ENCODE results near the gene ALKBH7. TPM values are rescaled to one million over a fixed set of nuclear protein-coding genes. Genes with fewer than 3 reads are reported as not detected.

ALKBH7 gene
- total and polyA plus RNA-seq, 5 donors from 2014 or later = 47.4 to 102 (median 90.7) TPM

DNA sequence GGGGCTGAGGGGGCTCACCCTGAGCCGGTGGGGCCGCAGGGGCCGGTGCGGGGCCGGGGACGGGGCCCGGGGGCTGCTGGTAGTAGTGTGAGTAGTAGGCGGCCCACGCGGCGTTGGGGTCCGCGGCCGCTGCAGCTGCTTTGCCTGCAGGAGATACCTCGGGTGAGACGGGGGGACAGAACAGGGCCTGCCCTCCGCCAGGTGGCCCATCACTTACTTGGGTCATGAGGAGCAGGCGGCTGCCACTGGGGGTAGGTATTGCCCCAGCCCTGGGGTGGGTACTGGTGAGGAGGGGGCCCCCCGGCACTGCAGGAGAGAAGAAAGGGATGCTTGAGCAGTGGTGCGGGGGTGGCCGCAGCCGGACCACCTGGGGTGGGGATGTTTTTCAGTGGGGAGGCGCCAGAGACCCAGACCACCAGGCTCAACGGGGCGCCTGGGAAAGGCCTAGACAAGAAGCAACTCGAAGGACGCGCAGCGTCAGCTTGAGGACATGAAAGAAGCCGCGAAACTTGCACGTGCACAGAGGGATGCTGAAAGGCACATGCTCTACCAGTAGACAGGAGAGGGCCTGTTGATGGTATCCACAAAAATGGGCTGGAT, 43.1 kb downstream of the ALKBH7 start:
- Histone ChIP-seq H3K4me3 (ENCODE audit: low read depth, low read length) (no peak overlapping the region), H3K4me1 (ENCODE audit: control insufficient read depth, insufficient read depth, low read length, poor library complexity, severe bottlenecking) (no peaks in the 10 kb centered on the region), H3K27ac (ENCODE audit: insufficient read depth, low read length, poor library complexity, severe bottlenecking) (no peak overlapping the region), H3K9me3 (ENCODE audit: control insufficient read depth in 2 of 2, low read length in 2 of 2) (no peaks in the 10 kb centered on the region), H3K27me3 (ENCODE audit: control insufficient read depth, insufficient read depth, low read length) (no peaks in the 10 kb centered on the region), H3K36me3 (ENCODE audit: control insufficient read depth, insufficient read depth, low read length) (peaks cover 61% of the 10 kb centered on the region)
- peaks cover 11% of the 10 kb centered on the region for H3K36me3 Mint-ChIP-seq
- no peak for ATAC-seq (ENCODE audit: low read depth in 2 of 2)
- no peak overlapping the region for H3K27ac Mint-ChIP-seq
- peaks cover 0 to 4% (median 0%) of the 10 kb centered on the region in 4 donors for H3K4me1 Mint-ChIP-seq
- H3K27me3 Mint-ChIP-seq = no peaks in the 10 kb centered on the region
- no peak overlapping the region for H3K4me3 Mint-ChIP-seq
- no peak for DNase-seq
- H3K9me3 Mint-ChIP-seq = no peaks in the 10 kb centered on the region

DNA sequence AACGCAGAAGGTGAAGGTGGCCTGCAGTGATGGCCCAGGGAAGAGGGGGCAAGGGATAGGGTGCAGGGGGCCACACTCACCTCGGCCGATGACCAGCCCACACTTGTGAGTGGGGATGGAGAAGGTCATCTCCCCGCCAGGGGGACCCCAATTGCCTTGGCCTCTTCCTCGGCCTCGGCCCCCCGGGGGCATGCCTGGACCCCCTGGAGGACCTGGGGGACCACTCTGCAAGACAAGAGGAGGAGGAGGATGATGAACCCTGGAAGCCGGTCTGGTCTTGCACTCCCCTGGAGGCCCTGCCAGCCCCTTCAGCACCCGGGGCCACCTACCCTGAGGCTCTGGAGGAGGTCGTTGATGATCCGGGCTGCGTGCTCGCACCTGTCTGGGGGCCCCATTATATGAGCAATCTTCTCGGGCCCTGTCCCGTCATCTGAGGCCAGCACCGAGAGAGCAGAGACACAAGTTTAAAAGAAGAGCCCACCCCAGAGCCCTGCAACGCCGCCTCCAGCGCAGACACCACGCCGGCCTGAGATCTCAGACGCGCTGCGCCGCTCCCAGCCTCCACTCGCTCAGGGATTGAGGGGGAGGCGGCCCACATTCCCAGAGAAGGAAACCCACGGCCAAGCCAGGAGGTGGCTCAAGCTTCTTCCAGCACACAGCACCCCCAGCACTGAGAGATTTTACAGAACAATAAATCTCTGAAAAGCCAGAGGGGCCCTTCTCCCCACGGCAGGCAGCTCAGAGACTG, 44.2 kb downstream of the ALKBH7 start:
- peaks cover 72% of the 10 kb centered on the region for H3K36me3 ChIP-seq (ENCODE audit: control insufficient read depth, insufficient read depth, low read length)
- no peak overlapping the region for H3K27ac ChIP-seq (ENCODE audit: insufficient read depth, low read length, poor library complexity, severe bottlenecking)
- no peaks in the 10 kb centered on the region for H3K9me3 Mint-ChIP-seq
- no peaks in the 10 kb centered on the region for H3K9me3 ChIP-seq (ENCODE audit: control insufficient read depth in 2 of 2, low read length in 2 of 2)
- no peak overlapping the region for H3K27ac Mint-ChIP-seq
- H3K4me1 ChIP-seq (ENCODE audit: control insufficient read depth, insufficient read depth, low read length, poor library complexity, severe bottlenecking) = peaks cover 5% of the 10 kb centered on the region
- H3K27me3 ChIP-seq (ENCODE audit: control insufficient read depth, insufficient read depth, low read length) = no peaks in the 10 kb centered on the region
- no peak for ATAC-seq (ENCODE audit: low read depth in 2 of 2)
- DNase-seq = no peak
- H3K4me1 Mint-ChIP-seq = peaks cover 0 to 10% (median 1%) of the 10 kb centered on the region in 4 donors
- H3K4me3 ChIP-seq (ENCODE audit: low read depth, low read length) = no peak overlapping the region
- no peaks in the 10 kb centered on the region for H3K27me3 Mint-ChIP-seq
- peaks cover 12% of the 10 kb centered on the region for H3K36me3 Mint-ChIP-seq
- no peak overlapping the region for H3K4me3 Mint-ChIP-seq

DNA sequence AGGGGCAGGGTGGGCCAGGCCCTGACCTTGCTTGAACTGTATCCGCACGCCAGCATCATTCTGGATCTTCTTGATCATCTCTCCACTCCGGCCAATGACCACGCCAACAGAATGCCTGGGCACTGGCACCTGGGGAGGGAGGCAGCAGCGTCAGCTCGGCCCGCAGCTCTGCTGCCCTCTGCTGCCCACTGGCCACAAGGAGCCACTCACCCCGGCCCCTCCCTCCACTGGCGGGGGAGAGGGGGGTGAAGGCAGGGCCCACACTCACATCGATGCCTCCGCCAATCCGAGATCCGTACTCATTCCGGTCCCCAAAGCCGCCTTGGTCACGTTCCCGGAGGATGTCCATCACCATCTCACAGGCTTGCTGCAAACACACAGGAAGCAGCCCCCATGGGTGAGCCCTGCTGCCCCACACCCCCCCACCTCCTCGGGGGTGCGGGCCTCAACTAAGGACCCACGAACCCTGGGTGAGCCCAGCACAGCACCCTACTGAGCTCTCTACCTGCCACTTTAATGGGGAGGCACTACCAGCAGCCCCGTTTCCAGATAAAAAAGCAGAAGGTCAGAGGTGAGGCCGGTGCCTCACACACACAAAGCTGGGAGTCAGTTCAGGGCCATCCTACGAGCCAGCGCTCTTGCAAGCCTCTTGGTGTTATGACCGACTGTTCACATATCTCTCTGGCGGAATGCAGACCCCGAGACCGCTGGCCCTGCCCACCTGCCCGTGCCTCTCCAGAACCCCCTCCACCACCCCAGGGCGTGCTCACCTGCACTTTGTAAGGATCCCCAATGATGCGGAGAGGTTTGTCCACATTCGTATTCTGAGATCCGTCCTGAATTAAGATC, 45.3 kb downstream of the ALKBH7 start:
- Mint-ChIP-seq H3K4me1 (peaks cover 0 to 21% (median 11%) of the 10 kb centered on the region in 4 donors), H3K27me3 (no peaks in the 10 kb centered on the region), H3K36me3 (peaks cover 15% of the 10 kb centered on the region), H3K4me3 (peak overlapping the region in 1 of 4 donors; percentile 52), H3K9me3 (no peaks in the 10 kb centered on the region), H3K27ac (no peak overlapping the region)
- ATAC-seq (ENCODE audit: low read depth in 2 of 2) (no peak), DNase-seq (no peak)
- H3K4me1 ChIP-seq (ENCODE audit: control insufficient read depth, insufficient read depth, low read length, poor library complexity, severe bottlenecking) = peaks cover 15% of the 10 kb centered on the region
- H3K27ac ChIP-seq (ENCODE audit: insufficient read depth, low read length, poor library complexity, severe bottlenecking) = no peak overlapping the region
- peaks cover 76% of the 10 kb centered on the region for H3K36me3 ChIP-seq (ENCODE audit: control insufficient read depth, insufficient read depth, low read length)
- no peaks in the 10 kb centered on the region for H3K27me3 ChIP-seq (ENCODE audit: control insufficient read depth, insufficient read depth, low read length)
- H3K4me3 ChIP-seq (ENCODE audit: low read depth, low read length) = no peak overlapping the region
- H3K9me3 ChIP-seq (ENCODE audit: control insufficient read depth in 2 of 2, low read length in 2 of 2) = no peaks in the 10 kb centered on the region

DNA sequence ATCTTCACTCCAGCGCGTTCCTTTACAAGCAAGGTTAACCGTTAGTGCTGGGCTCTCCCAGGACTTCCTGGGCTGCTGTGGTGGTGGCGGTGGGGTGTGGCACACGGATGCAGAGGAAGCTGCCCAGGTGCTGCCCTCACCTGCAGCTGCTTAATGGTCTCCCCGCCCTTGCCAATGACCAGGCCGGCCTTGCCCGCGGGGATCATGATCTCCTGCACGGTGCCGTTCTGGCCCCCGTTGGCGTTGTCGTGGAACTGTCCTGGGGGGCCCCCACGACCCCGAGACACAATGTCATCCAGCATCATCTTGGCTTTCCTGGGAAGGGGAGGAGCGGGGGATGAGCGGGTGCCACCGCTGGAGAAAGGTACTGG, 46.0 kb downstream of the ALKBH7 start:
- Mint-ChIP-seq H3K4me3 (no peak overlapping the region), H3K27me3 (no peaks in the 10 kb centered on the region), H3K27ac (no peak overlapping the region), H3K9me3 (no peaks in the 10 kb centered on the region), H3K36me3 (peaks cover 15% of the 10 kb centered on the region), H3K4me1 (peaks cover 0 to 28% (median 15%) of the 10 kb centered on the region in 4 donors)
- Histone ChIP-seq H3K27me3 (ENCODE audit: control insufficient read depth, insufficient read depth, low read length) (no peaks in the 10 kb centered on the region), H3K27ac (ENCODE audit: insufficient read depth, low read length, poor library complexity, severe bottlenecking) (no peak overlapping the region), H3K4me1 (ENCODE audit: control insufficient read depth, insufficient read depth, low read length, poor library complexity, severe bottlenecking) (peaks cover 21% of the 10 kb centered on the region), H3K4me3 (ENCODE audit: low read depth, low read length) (no peak overlapping the region), H3K36me3 (ENCODE audit: control insufficient read depth, insufficient read depth, low read length) (peaks cover 76% of the 10 kb centered on the region), H3K9me3 (ENCODE audit: control insufficient read depth in 2 of 2, low read length in 2 of 2) (no peaks in the 10 kb centered on the region)
- DNase-seq (no peak), ATAC-seq (ENCODE audit: low read depth in 2 of 2) (no peak)

DNA sequence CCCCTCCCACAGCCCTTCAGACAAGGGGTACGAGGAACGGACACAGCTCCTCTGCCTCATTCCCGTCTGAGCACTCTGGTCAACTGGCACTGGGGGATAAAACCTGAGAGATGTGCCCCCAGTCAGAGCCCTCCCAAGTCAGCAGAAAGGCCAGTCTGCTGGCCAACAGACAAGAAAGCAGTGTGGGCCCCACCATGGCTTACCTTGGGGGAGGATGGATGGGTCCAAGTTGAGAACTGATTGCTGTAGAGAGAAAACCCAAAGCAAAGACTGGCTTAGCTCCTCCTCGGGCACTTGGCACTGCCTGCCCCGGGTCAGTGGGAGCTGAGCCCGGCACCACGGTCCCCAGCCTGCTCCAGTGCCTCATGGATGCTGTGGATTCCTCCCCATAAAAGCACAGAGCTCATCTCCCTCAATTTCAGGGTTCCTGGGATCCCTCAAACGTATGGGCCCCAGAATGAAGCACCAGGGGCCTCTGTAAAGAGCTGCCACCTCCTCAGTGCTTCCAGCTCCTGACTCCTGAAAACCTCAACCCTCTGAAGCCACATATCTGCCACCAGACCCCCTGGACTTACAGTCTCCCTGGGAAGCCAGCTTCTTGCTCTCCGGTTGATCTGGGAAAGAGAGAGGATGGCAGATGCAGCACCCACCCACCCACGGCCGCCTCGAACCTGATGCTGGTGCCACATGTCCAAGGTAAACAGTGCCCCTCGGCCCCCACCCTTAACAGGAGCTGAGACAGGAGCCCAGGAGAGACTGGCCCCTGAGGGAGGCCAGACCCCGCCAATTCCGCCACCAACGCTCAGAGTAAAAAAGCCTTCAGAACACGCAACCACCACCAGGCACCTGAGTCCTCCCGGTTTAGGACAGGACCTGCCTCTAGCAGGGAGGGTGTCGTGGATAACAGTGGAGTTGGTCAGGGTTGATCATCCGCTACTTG, 48.8 kb downstream of the ALKBH7 start:
- Mint-ChIP-seq H3K27me3 (no peaks in the 10 kb centered on the region), H3K4me3 (peak overlapping the region in 1 of 4 donors; percentile 88), H3K9me3 (no peaks in the 10 kb centered on the region), H3K27ac (peak overlapping the region in 2 of 3 donors; percentile 5 to 20), H3K36me3 (peaks cover 15% of the 10 kb centered on the region), H3K4me1 (peaks cover 0 to 43% (median 22%) of the 10 kb centered on the region in 4 donors)
- no peaks in the 10 kb centered on the region for H3K27me3 ChIP-seq (ENCODE audit: control insufficient read depth, insufficient read depth, low read length)
- H3K27ac ChIP-seq (ENCODE audit: insufficient read depth, low read length, poor library complexity, severe bottlenecking) = no peak overlapping the region
- ATAC-seq (ENCODE audit: low read depth in 2 of 2) (no peak), DNase-seq (no peak)
- no peaks in the 10 kb centered on the region for H3K9me3 ChIP-seq (ENCODE audit: control insufficient read depth in 2 of 2, low read length in 2 of 2)
- peaks cover 58% of the 10 kb centered on the region for H3K36me3 ChIP-seq (ENCODE audit: control insufficient read depth, insufficient read depth, low read length)
- H3K4me3 ChIP-seq (ENCODE audit: low read depth, low read length) = no peak overlapping the region
- peaks cover 33% of the 10 kb centered on the region for H3K4me1 ChIP-seq (ENCODE audit: control insufficient read depth, insufficient read depth, low read length, poor library complexity, severe bottlenecking)

DNA sequence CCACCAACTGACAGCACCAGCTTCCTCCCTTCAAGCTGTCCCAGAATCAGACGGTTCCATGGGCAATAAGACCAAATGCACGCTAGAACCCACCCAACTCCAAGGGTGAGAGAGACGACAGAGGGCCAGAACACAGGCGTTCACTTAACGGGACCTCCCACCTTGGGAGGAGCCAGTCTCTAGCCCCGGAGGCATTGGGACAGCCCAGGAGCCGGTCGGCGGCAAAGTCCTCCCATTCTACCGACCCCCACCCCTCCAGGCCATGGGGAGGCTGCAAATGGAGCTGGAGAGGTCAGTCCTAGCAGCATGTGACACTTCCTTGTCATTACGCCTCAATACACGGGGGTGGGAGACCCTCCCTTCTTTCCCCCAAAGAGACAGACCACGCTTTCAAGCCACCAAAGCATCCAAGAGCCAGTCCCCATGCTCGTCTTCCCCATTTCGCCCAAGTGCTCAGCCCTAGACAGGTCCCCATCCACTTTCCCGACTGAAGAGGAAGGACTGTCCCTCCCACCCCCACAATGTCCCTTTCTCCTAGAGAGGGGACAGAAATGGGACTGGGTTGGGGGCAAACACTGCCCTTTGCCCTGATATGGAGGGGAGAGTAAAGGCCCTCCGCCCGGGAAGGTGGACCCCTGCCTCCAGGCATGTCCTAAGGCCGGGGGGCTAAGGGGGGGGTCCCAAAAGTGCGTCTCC, 51.1 kb downstream of the ALKBH7 start:
- peaks cover 35% of the 10 kb centered on the region for H3K36me3 ChIP-seq (ENCODE audit: control insufficient read depth, insufficient read depth, low read length)
- peak overlapping the region; percentile 66 for H3K27ac ChIP-seq (ENCODE audit: insufficient read depth, low read length, poor library complexity, severe bottlenecking)
- no peaks in the 10 kb centered on the region for H3K27me3 Mint-ChIP-seq
- H3K27me3 ChIP-seq (ENCODE audit: control insufficient read depth, insufficient read depth, low read length) = no peaks in the 10 kb centered on the region
- peak overlapping the region; percentile 88 to 91 (median 89) for H3K4me3 Mint-ChIP-seq
- H3K36me3 Mint-ChIP-seq = peaks cover 13% of the 10 kb centered on the region
- no peaks in the 10 kb centered on the region for H3K9me3 Mint-ChIP-seq
- ATAC-seq (ENCODE audit: low read depth in 2 of 2) = no peak
- H3K9me3 ChIP-seq (ENCODE audit: control insufficient read depth in 2 of 2, low read length in 2 of 2) = no peaks in the 10 kb centered on the region
- peak in 1 of 3 donors; percentile 45 for DNase-seq
- H3K4me3 ChIP-seq (ENCODE audit: low read depth, low read length) = peak overlapping the region; percentile 75
- peak overlapping the region; percentile 12 to 88 (median 86) for H3K27ac Mint-ChIP-seq
- peaks cover 0 to 43% (median 22%) of the 10 kb centered on the region in 4 donors for H3K4me1 Mint-ChIP-seq
- H3K4me1 ChIP-seq (ENCODE audit: control insufficient read depth, insufficient read depth, low read length, poor library complexity, severe bottlenecking) = peaks cover 33% of the 10 kb centered on the region
